Sigmoid colon (tissue), 4 donors: Measurements from ENCODE around the gene GOLGA3.

Experiments
- EP300 ChIP-seq, 4 donors: sonication (generic); formaldehyde crosslinking; IDR thresholded peaks; one replicate each; pipeline ENCODE4 v1.6.1; 2017; ENCODE audit warnings: antibody characterized with exemption in 4 of 4
- POLR2A ChIP-seq, 2 donors: fragments of 450-650 bp; IDR thresholded peaks; one replicate each; pipeline ENCODE4 v1.6.1; 2016; ENCODE audit warnings: antibody characterized with exemption in 2 of 2, mild to moderate bottlenecking in 2 of 2, moderate library complexity in 2 of 2
- POLR2AphosphoS5 ChIP-seq, 4 donors: sonication (generic); formaldehyde crosslinking; IDR thresholded peaks; one replicate each; pipeline ENCODE4 v1.6.1; 2017; ENCODE audit warnings: antibody characterized with exemption in 4 of 4
- TF ChIP-seq, protein P1 (sequence below), 4 experiments: fragments of 450-650 bp in 3 of 4; fragments of 200-600 bp in 1 of 4; IDR thresholded peaks; one replicate each; pipeline ENCODE4 v1.5.1; 2016 to 2019; ENCODE audit warnings: antibody characterized with exemption in 4 of 4, mild to moderate bottlenecking in 3 of 4, moderate library complexity in 2 of 4

DNA sequence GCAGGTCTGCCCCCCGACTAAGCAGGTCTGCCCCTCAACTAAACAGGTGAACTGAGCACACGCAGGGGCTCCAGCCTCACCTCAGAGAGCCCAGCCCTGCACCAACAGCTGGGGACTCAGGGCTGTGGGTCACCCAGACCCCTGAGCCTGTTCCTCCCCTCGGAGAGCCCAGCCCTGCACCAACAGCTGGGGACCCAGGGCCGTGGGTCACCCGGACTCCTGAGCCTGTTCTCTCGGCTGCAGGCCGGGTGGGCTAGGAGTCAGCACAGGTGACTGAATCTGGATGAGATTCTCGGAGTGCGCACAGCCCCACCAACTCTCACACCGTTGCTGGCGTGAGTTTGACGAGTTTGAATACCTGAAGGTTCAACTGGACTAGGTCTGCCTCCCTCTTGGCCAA lies 46.7 kb downstream of the GOLGA3 start:
- TF ChIP-seq, protein P1, sequence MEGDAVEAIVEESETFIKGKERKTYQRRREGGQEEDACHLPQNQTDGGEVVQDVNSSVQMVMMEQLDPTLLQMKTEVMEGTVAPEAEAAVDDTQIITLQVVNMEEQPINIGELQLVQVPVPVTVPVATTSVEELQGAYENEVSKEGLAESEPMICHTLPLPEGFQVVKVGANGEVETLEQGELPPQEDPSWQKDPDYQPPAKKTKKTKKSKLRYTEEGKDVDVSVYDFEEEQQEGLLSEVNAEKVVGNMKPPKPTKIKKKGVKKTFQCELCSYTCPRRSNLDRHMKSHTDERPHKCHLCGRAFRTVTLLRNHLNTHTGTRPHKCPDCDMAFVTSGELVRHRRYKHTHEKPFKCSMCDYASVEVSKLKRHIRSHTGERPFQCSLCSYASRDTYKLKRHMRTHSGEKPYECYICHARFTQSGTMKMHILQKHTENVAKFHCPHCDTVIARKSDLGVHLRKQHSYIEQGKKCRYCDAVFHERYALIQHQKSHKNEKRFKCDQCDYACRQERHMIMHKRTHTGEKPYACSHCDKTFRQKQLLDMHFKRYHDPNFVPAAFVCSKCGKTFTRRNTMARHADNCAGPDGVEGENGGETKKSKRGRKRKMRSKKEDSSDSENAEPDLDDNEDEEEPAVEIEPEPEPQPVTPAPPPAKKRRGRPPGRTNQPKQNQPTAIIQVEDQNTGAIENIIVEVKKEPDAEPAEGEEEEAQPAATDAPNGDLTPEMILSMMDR (IDR thresholded peaks at IDR 0.05), result no peak
- TF ChIP-seq POLR2A (IDR thresholded peaks at IDR 0.05), result no peak
- no peak for TF ChIP-seq POLR2AphosphoS5 (IDR thresholded peaks at IDR 0.05)
- no peak for TF ChIP-seq EP300 (IDR thresholded peaks at IDR 0.05)
